IPS-18a (cell line): ENCODE data around the gene TBX19.

Experiments
- H3K27ac ChIP-seq: one replicate; pipeline ENCODE4 v1.5.1; 2013; ENCODE audit warnings: low read length
- H3K27me3 ChIP-seq: one replicate; pipeline ENCODE4 v1.6.1; 2013; ENCODE audit warnings: mild to moderate bottlenecking, low read length; ENCODE audit not compliant: control insufficient read depth, insufficient read depth
- H3K36me3 ChIP-seq: one replicate; pipeline ENCODE4 v1.6.1; 2013; ENCODE audit warnings: low read depth, low read length; ENCODE audit not compliant: control insufficient read depth
- H3K4me1 ChIP-seq: one replicate; pipeline ENCODE4 v1.6.1; 2013; ENCODE audit warnings: low read depth, low read length; ENCODE audit not compliant: control insufficient read depth
- H3K4me3 ChIP-seq: one replicate; pipeline ENCODE4 v1.5.1; 2013; ENCODE audit warnings: low read length
- H3K9ac ChIP-seq: one replicate; pipeline ENCODE4 v1.6.1; 2013; ENCODE audit warnings: mild to moderate bottlenecking, low read length, moderate library complexity
- H3K9me3 ChIP-seq: one replicate; pipeline ENCODE4 v1.6.1; 2013; ENCODE audit warnings: low read depth, low read length; ENCODE audit not compliant: control insufficient read depth

TBX19 gene

GRCh38 chr1:168301664-168302320 is 21.1 kb downstream of the TBX19 start:
- H3K4me1 ChIP-seq, result no peaks in the 10 kb centered on the region
- H3K27me3 ChIP-seq, result no peaks in the 10 kb centered on the region
- no peak overlapping the region for H3K27ac ChIP-seq
- no peaks in the 10 kb centered on the region for H3K9me3 ChIP-seq
- H3K4me3 ChIP-seq, result no peak overlapping the region
- H3K9ac ChIP-seq, result no peak overlapping the region
- no peaks in the 10 kb centered on the region for H3K36me3 ChIP-seq

- no peak overlapping the region for H3K27ac ChIP-seq
- H3K36me3 ChIP-seq, result no peaks in the 10 kb centered on the region
- no peak overlapping the region for H3K4me3 ChIP-seq
- no peaks in the 10 kb centered on the region for H3K9me3 ChIP-seq
- no peaks in the 10 kb centered on the region for H3K27me3 ChIP-seq
- no peaks in the 10 kb centered on the region for H3K4me1 ChIP-seq
- no peak overlapping the region for H3K9ac ChIP-seq
Observed at GRCh38 chr1:168303716-168304540, 23.3 kb downstream of the TBX19 start.

GRCh38 chr1:168304865-168305264 is 24.2 kb downstream of the TBX19 start:
- no peak overlapping the region for H3K4me3 ChIP-seq
- H3K9me3 ChIP-seq, result no peaks in the 10 kb centered on the region
- no peaks in the 10 kb centered on the region for H3K4me1 ChIP-seq
- H3K9ac ChIP-seq, result no peak overlapping the region
- H3K27ac ChIP-seq, result no peak overlapping the region
- H3K36me3 ChIP-seq, result no peaks in the 10 kb centered on the region
- H3K27me3 ChIP-seq, result no peaks in the 10 kb centered on the region

GRCh38 chr1:168312718-168313604 is 32.3 kb downstream of the TBX19 start:
- no peaks in the 10 kb centered on the region for H3K27me3 ChIP-seq
- no peak overlapping the region for H3K4me3 ChIP-seq
- H3K9ac ChIP-seq, result no peak overlapping the region
- no peak overlapping the region for H3K27ac ChIP-seq
- no peaks in the 10 kb centered on the region for H3K36me3 ChIP-seq
- no peaks in the 10 kb centered on the region for H3K4me1 ChIP-seq
- no peaks in the 10 kb centered on the region for H3K9me3 ChIP-seq

- Histone ChIP-seq H3K27ac (no peak overlapping the region), H3K9ac (no peak overlapping the region), H3K36me3 (no peaks in the 10 kb centered on the region), H3K4me1 (peaks cover 7% of the 10 kb centered on the region), H3K9me3 (no peaks in the 10 kb centered on the region), H3K27me3 (no peaks in the 10 kb centered on the region), H3K4me3 (no peak overlapping the region)
Observed at GRCh38 chr1:168316142-168316541, 35.5 kb downstream of the TBX19 start.

- Histone ChIP-seq H3K9ac (no peak overlapping the region), H3K27me3 (no peaks in the 10 kb centered on the region), H3K9me3 (no peaks in the 10 kb centered on the region), H3K36me3 (no peaks in the 10 kb centered on the region), H3K4me3 (no peak overlapping the region), H3K4me1 (peaks cover 8% of the 10 kb centered on the region), H3K27ac (no peak overlapping the region)
Observed at GRCh38 chr1:168317309-168317708, 36.6 kb downstream of the TBX19 start.

- no peaks in the 10 kb centered on the region for H3K36me3 ChIP-seq
- H3K9me3 ChIP-seq, result no peaks in the 10 kb centered on the region
- H3K27me3 ChIP-seq, result no peaks in the 10 kb centered on the region
- peaks cover 8% of the 10 kb centered on the region for H3K4me1 ChIP-seq
- H3K9ac ChIP-seq, result no peak overlapping the region
- no peak overlapping the region for H3K27ac ChIP-seq
- no peak overlapping the region for H3K4me3 ChIP-seq
Observed at GRCh38 chr1:168319691-168320090, 39.0 kb downstream of the TBX19 start.

GRCh38 chr1:168320149-168320548 is 39.5 kb downstream of the TBX19 start:
- Histone ChIP-seq H3K9ac (no peak overlapping the region), H3K27me3 (no peaks in the 10 kb centered on the region), H3K36me3 (no peaks in the 10 kb centered on the region), H3K4me3 (no peak overlapping the region), H3K9me3 (no peaks in the 10 kb centered on the region), H3K27ac (no peak overlapping the region), H3K4me1 (peaks cover 8% of the 10 kb centered on the region)

- Histone ChIP-seq H3K27ac (no peak overlapping the region), H3K4me3 (no peak overlapping the region), H3K9ac (no peak overlapping the region), H3K27me3 (no peaks in the 10 kb centered on the region), H3K36me3 (no peaks in the 10 kb centered on the region), H3K9me3 (no peaks in the 10 kb centered on the region), H3K4me1 (peaks cover 8% of the 10 kb centered on the region)
Observed at GRCh38 chr1:168320800-168321450, 40.2 kb downstream of the TBX19 start.

GRCh38 chr1:168321945-168322344 is 41.3 kb downstream of the TBX19 start:
- Histone ChIP-seq H3K9me3 (no peaks in the 10 kb centered on the region), H3K27me3 (no peaks in the 10 kb centered on the region), H3K27ac (no peak overlapping the region)

More at GRCh38 chr1:168321945-168322344, 41.3 kb downstream of the TBX19 start:
- H3K4me3 ChIP-seq, result no peak overlapping the region
- H3K9ac ChIP-seq, result no peak overlapping the region
- no peaks in the 10 kb centered on the region for H3K36me3 ChIP-seq
- peaks cover 8% of the 10 kb centered on the region for H3K4me1 ChIP-seq
